Pons (tissue), 1 donor: Measurements from ENCODE around the gene PRXL2A.
"Not testable (repeated sequence)": the region's sequence is repeated elsewhere in the genome, so short reads cannot be mapped to it uniquely, and the experiment has no call there.

Source experiments
- DNase-seq: peaks from one replicate; pipeline ENCODE4 v3.0.0-alpha.2; 2016; ENCODE audit warnings: low spot score

Gene PRXL2A

GRCh38 chr10:80475641-80476040 lies 67.3 kb downstream of the PRXL2A start:
- not testable (repeated sequence) for DNase-seq

DNA sequence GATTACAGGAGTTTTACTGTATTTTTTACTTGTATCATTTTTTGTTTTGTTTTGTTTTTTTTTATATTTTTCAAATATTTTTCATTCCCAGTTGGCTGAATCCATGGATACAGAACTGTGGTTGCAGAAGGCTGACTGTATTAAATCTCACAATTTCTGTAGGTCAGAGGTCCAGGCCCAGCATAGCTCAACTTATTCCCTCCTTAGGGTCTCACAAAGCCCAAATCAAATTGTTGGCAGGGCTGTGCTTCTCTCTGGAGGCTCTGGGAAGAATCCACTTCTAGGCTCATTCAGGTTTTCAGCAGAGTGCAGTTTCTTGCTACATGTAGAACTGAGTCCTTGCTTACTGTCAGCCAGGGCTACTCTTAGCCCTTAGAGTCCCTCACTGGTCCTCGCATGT lies 68.3 kb downstream of the PRXL2A start:
- no peak for DNase-seq

- no peak for DNase-seq
Measured at GRCh38 chr10:80477813-80478212, 69.5 kb downstream of the PRXL2A start.

DNA sequence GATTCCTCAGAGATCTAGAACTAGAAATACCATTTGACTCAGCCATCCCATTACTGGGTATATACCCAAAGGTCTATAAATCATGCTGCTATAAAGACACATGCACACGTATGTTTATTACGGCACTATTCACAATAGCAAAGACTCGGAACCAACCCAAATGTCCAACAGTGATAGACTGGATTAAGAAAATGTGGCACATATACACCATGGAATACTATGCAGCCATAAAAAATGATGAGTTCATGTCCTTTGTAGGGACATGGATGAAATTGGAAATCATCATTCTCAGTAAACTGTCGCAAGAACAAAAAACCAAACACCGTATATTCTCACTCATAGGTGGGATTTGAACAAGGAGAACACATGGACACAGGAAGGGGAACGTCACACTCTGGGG lies 72.0 kb downstream of the PRXL2A start:
- DNase-seq: not testable (repeated sequence)

DNA sequence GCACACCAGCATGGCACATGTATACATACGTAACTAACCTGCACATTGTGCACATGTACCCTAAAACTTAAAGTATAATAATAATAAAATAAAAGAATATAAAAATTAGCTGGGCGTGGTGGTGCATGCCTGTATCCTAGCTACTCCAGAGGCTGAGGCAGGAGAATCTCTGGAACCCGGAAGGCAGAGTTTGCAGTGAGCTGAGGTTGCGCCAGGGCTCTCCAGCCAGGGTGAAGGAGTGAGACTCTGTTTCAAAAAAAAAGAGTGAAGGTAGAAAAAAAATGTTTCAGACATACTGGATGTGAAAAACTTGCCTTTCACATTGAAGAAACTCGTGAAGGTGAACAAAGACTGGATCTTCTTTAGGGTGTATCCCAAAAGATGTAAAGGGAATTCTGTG lies 72.5 kb downstream of the PRXL2A start:
- DNase-seq: no peak

- DNase-seq: no peak
Measured at GRCh38 chr10:80484243-80484642, 75.9 kb downstream of the PRXL2A start.

GRCh38 chr10:80484676-80485075 lies 76.3 kb downstream of the PRXL2A start:
- no peak for DNase-seq

- no peak for DNase-seq
Measured at GRCh38 chr10:80485076-80485945, 77.0 kb downstream of the PRXL2A start.

DNA sequence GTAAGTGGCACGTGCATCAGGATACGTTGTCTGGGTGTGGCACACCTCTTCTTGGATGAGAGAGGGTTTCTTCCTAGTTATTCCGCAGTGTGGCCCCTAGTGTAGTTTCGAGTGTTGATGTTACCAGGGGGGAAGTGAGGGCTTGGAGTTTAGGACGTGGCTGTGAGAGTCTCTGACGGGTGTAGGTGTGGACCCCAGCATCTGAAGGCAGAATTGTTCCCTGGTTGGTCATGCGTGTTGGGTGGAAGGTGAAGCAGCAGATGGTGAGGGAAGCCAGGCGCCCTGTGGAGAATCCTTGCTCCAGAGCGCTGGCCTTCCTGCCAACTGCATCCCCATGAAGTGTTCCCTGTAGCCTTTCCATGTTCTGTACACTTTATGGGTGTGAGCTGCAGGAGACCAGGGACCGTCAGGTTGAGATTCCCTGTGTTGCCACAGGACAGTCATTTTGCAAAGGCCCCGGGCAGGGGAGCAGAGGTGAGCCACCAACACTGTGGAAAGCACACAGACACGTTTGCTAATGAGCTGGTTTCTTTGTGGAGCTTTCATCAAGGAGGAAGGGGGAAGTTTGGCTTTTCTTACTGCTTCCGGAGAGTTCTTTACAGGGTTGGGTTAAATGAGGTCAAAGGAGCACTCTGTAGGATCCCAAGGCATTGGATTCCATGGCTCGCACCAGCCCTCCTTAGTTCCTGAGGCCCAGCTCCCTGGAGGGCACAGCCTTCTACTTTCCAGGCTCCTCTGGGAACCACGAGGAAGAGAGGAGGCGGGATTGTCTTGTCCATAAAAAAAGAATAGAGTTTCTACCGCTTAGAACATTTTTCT lies 77.8 kb downstream of the PRXL2A start:
- DNase-seq: no peak
